Lung (tissue), 12 donors: Measurements from ENCODE around the gene NDUFB11. TPM values are rescaled to one million over a fixed set of nuclear protein-coding genes. Genes with fewer than 3 reads are reported as not detected.

Source experiments
- ATAC-seq: fragments of 200-7000 bp; cut with Tn5 transposase; one replicate; pipeline ENCODE4 v1.9.1; 2020; ENCODE audit warnings: moderate number of reproducible peaks; ENCODE audit not compliant: insufficient read depth, low FRiP score
- DNase-seq, 3 donors: peaks; one replicate each; pipeline ENCODE4 v3.0.0-alpha.2; 2013 to 2017
- H3K27ac ChIP-seq, 2 donors: one replicate each; pipeline ENCODE4 v1.5.1; 2013; ENCODE audit warnings: mild to moderate bottlenecking in 2 of 2, moderate library complexity in 2 of 2, control low read depth in 1 of 2, inconsistent platforms in 1 of 2, low read depth in 1 of 2, low read length in 1 of 2
- H3K27me3 ChIP-seq, 3 donors: one replicate each; pipeline ENCODE4 v1.5.1; 2013; ENCODE audit warnings: low read length in 2 of 3; ENCODE audit not compliant: control insufficient read depth in 3 of 3, insufficient read depth in 3 of 3
- H3K36me3 ChIP-seq, 4 donors: one replicate each; pipeline ENCODE4 v1.5.1; 2013; ENCODE audit warnings: low read length in 4 of 4, mild to moderate bottlenecking in 1 of 4, moderate library complexity in 1 of 4; ENCODE audit not compliant: control insufficient read depth in 4 of 4, insufficient read depth in 4 of 4
- H3K4me1 ChIP-seq, 5 donors: one replicate each; pipeline ENCODE4 v1.5.1; 2013; ENCODE audit warnings: low read length in 5 of 5, mild to moderate bottlenecking in 2 of 5, moderate library complexity in 1 of 5; ENCODE audit not compliant: control insufficient read depth in 5 of 5, insufficient read depth in 5 of 5
- H3K4me3 ChIP-seq: one replicate; pipeline ENCODE4 v1.5.1; 2013; ENCODE audit warnings: mild to moderate bottlenecking, control low read depth, moderate library complexity
- H3K9ac ChIP-seq, 2 donors: one replicate each; pipeline ENCODE4 v1.5.1; 2013; ENCODE audit warnings: low read length in 2 of 2, control low read depth in 1 of 2; ENCODE audit not compliant: insufficient read depth in 1 of 2
- H3K9me3 ChIP-seq, 4 donors: one replicate each; pipeline ENCODE4 v1.5.1; 2013; ENCODE audit warnings: low read length in 3 of 4, mild to moderate bottlenecking in 1 of 4, moderate library complexity in 1 of 4; ENCODE audit not compliant: control insufficient read depth in 4 of 4, insufficient read depth in 3 of 4
- CTCF ChIP-seq: IDR thresholded peaks from 2 replicates; pipeline ENCODE4 v1.5.1; 2012; ENCODE audit warnings: mild to moderate bottlenecking; ENCODE audit errors: control extremely low read depth, extremely low read depth
- WGBS, 2 donors: extraction: QIAGEN DNeasy Blood & Tissue Kit; methylation state at CpG; one replicate each; pipeline ENCODE4 v1.1.7; 2013; 5-methylcytosine and 5-hydroxymethylcytosine counted together
- polyA plus RNA-seq, 2 donors: library from polyadenylated mRNA; stranded (reverse); fragments of 200-250 nt; gene quantifications; one replicate each; pipeline ENCODE4 v1.2.1, GENCODE V29; 2013
- total RNA-seq, 2 donors: library from RNA; depleted of rRNA in 1 of 2; stranded (reverse); fragments of >200 nt in 1 of 2; gene quantifications; one replicate each; pipeline ENCODE4 v1.2.1, GENCODE V29; 2014 to 2021
- donor health status: control.
- donor health status: control.
- donor health status: Bipolar disorder and iron deficiency.
- donor health status: healthy.
- donor health status: DM: yes; HTN: yes; CAD: no.

NDUFB11 gene
- total and polyA plus RNA-seq, 4 donors, result 69.7 to 96.0 (median 76.0) TPM

- Histone ChIP-seq H3K27ac (no peak overlapping the region), H3K9me3 (peaks cover 0 to 2% (median 0%) of the 10 kb centered on the region in 4 donors), H3K4me3 (no peak overlapping the region), H3K36me3 (peaks cover 3 to 48% (median 13%) of the 10 kb centered on the region in 4 donors), H3K27me3 (peaks cover 0 to 38% (median 3%) of the 10 kb centered on the region in 3 donors), H3K4me1 (no peaks in the 10 kb centered on the region), H3K9ac (no peak overlapping the region)
- WGBS, 2 donors, result 92 to 97% methylated on average over 9 to 12 of the region's 12 CpGs
- DNase-seq, result no peak
- no peak for ATAC-seq
- TF ChIP-seq CTCF, result no peak
These were observed 31.1 kb upstream of the NDUFB11 start for GRCh38 chrX:47175588-47175980.

GRCh38 chrX:47174846-47175587 lies 30.5 kb upstream of the NDUFB11 start:
- Histone ChIP-seq H3K4me1 (no peaks in the 10 kb centered on the region), H3K4me3 (no peak overlapping the region), H3K9me3 (peaks cover 0 to 2% (median 0%) of the 10 kb centered on the region in 4 donors), H3K36me3 (peaks cover 3 to 49% (median 13%) of the 10 kb centered on the region in 4 donors), H3K27ac (no peak overlapping the region), H3K27me3 (peaks cover 0 to 34% (median 3%) of the 10 kb centered on the region in 3 donors), H3K9ac (no peak overlapping the region)
- ATAC-seq, result no peak
- WGBS, 2 donors, result 84 to 96% methylated on average over 16 to 23 of the region's 23 CpGs
- no peak for TF ChIP-seq CTCF
- DNase-seq, result peak in 1 of 3 donors; percentile 7

GRCh38 chrX:47174376-47174775 lies 29.9 kb upstream of the NDUFB11 start:
- no peak for DNase-seq
- peaks cover 3 to 44% (median 12%) of the 10 kb centered on the region in 4 donors for H3K36me3 ChIP-seq

More at GRCh38 chrX:47174376-47174775, 29.9 kb upstream of the NDUFB11 start:
- H3K9ac ChIP-seq, result no peak overlapping the region
- no peak for ATAC-seq
- no peaks in the 10 kb centered on the region for H3K4me1 ChIP-seq
- H3K4me3 ChIP-seq, result no peak overlapping the region
- H3K27ac ChIP-seq, result no peak overlapping the region
- H3K9me3 ChIP-seq, result peaks cover 0 to 2% (median 0%) of the 10 kb centered on the region in 4 donors
- WGBS, 2 donors, result 80 to 98% methylated on average over 12 of the region's 12 CpGs
- TF ChIP-seq CTCF, result no peak
- peaks cover 0 to 29% (median 2%) of the 10 kb centered on the region in 3 donors for H3K27me3 ChIP-seq
